C4-2B (cell line): Measurements from ENCODE around the gene DPH5.

Experiments used
- CTCF ChIP-seq: fragments of 450-650 bp; conservative IDR thresholded peaks from 2 replicates; pipeline ENCODE4 v1.5.1; 2017; ENCODE audit warnings: mild to moderate bottlenecking
- ZFX ChIP-seq: fragments of 450-650 bp; IDR thresholded peaks from 2 replicates; pipeline ENCODE4 v1.6.1; 2017

GRCh38 chr1:100959502-100960060, 66.0 kb downstream of the DPH5 start:
- TF ChIP-seq CTCF = no peak
- TF ChIP-seq ZFX = no peak
